Measurements from ENCODE around the gene TUBB4A.
"Not testable (repeated sequence)": the region's sequence is repeated elsewhere in the genome, so short reads cannot be mapped to it uniquely, and the experiment has no call there.

Gene TUBB4A

DNA sequence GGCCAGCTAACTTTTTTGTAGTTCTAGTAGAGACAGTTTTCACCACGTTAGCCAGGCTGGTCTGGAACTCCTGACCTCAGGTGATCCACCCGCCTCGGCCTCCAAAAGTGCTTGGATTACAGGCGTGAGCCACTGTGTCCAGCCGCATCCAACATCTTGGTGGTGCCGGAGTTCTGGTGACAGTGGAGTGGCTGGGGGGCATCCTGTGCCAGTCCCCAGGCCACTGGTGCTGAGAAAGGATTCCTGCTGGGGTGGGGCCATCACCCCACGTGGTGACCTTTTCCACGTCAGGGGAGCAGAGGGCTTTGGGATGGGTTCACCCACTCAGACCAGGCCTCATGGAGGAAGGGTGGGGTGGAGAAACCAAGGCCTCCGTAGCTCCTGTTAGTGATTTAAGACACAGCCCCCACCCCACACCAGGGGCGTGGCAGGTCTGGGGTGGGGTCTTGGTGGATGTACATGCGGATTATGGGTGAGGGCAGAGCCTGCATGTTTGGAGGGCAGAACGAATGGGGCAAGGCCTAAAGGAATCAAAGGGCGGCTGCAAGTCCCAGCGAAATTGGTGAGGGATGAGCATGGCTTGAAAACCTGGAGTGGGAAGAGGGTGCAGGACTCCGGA lies 12.9 kb upstream of the TUBB4A start:
- no peak overlapping the region for H3K4me3 ChIP-seq (ENCODE audit: low read depth, low read length)
- TF ChIP-seq, protein P1, sequence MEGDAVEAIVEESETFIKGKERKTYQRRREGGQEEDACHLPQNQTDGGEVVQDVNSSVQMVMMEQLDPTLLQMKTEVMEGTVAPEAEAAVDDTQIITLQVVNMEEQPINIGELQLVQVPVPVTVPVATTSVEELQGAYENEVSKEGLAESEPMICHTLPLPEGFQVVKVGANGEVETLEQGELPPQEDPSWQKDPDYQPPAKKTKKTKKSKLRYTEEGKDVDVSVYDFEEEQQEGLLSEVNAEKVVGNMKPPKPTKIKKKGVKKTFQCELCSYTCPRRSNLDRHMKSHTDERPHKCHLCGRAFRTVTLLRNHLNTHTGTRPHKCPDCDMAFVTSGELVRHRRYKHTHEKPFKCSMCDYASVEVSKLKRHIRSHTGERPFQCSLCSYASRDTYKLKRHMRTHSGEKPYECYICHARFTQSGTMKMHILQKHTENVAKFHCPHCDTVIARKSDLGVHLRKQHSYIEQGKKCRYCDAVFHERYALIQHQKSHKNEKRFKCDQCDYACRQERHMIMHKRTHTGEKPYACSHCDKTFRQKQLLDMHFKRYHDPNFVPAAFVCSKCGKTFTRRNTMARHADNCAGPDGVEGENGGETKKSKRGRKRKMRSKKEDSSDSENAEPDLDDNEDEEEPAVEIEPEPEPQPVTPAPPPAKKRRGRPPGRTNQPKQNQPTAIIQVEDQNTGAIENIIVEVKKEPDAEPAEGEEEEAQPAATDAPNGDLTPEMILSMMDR (IDR thresholded peaks at IDR 0.05; ENCODE audit: borderline replicate concordance, insufficient read depth, low read depth, low read length): no peak

DNA sequence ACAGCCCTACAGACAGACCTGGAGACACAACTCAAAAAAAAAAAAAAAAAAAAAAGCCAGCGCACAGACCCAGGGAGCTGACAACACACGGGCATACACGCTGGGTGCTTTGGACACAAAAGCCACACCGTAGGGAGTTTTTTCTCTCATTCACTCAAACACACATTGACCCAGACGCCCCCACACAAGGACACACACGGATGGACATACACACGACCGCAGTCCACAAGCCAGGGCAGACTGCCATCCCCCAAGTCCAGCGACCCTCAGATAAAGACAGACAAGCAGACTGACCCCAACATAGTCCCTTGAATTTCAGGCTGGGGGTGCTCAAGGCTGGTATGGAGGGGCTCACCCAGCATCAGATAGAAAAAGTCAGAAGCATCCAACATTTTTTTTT lies 12.0 kb upstream of the TUBB4A start:
- TF ChIP-seq, protein P1 (IDR thresholded peaks at IDR 0.05; ENCODE audit: borderline replicate concordance, insufficient read depth, low read depth, low read length): no peak
- no peak overlapping the region for H3K4me3 ChIP-seq (ENCODE audit: low read depth, low read length)

DNA sequence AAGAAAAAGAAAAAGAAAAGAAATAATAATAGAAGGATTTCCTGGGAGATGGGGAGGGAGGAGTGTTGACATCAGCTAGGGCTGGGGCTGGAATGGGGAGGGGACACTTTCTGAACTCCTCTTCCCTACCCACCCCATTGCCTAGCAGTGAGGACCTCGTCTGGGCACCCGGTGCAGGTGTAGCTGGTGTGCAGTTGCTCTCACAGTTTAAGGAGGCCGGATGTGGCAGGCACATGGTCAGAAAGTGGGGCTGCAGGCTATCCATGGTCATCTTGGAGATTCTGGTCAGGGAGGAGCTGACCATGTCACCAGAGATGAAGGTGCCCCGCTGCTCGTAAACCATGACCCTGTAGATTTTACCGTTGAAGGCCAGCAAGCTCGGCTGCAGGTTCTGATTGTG lies 8.5 kb upstream of the TUBB4A start:
- TF ChIP-seq, protein P1 (IDR thresholded peaks at IDR 0.05; ENCODE audit: borderline replicate concordance, insufficient read depth, low read depth, low read length): no peak
- H3K4me3 ChIP-seq (ENCODE audit: low read depth, low read length): no peak overlapping the region

- TF ChIP-seq, protein P1 (IDR thresholded peaks at IDR 0.05; ENCODE audit: borderline replicate concordance, insufficient read depth, low read depth, low read length): no peak
- H3K4me3 ChIP-seq (ENCODE audit: low read depth, low read length): no peak overlapping the region
Measured at GRCh38 chr19:6509118-6509971, 7.2 kb upstream of the TUBB4A start.

GRCh38 chr19:6508028-6508771 lies 6.1 kb upstream of the TUBB4A start:
- not testable (repeated sequence) for H3K4me3 ChIP-seq (ENCODE audit: low read depth, low read length)

GRCh38 chr19:6503407-6504201 lies 1.5 kb upstream of the TUBB4A start:
- TF ChIP-seq, protein P1 (IDR thresholded peaks at IDR 0.05; ENCODE audit: borderline replicate concordance, insufficient read depth, low read depth, low read length): no peak
- H3K4me3 ChIP-seq (ENCODE audit: low read depth, low read length): no peak overlapping the region
